SK-N-SH (cell line): ENCODE data around the gene AJUBA. TPM values are rescaled to one million over a fixed set of nuclear protein-coding genes. Genes with fewer than 3 reads are reported as not detected.

Experiments
- CTCF ChIA-PET: fragments of 300-600, 350-600 bp; formaldehyde crosslinking; extraction: SDS; loops from one replicate; lab custom pipeline; 2021; lab: Yijun Ruan, JAX
- POLR2A ChIA-PET: fragments of 350-600 bp; sonication (Branson Sonifier 250); formaldehyde crosslinking; extraction: SDS; loops from one replicate; lab custom pipeline; 2020; ENCODE audit warnings: antibody characterized with exemption, inconsistent platforms; lab: Yijun Ruan, JAX
- DNase-seq: peaks from one replicate; pipeline ENCODE4 v3.0.0; 2012
- H2AFZ ChIP-seq: fragments of 200-600 bp; sonication (generic); 2 replicates; pipeline ENCODE4 v1.8.1; 2016; ENCODE audit warnings: antibody characterized with exemption, mild to moderate bottlenecking, low read depth
- H3F3A ChIP-seq: fragments of 200-600 bp; sonication (generic); replicated peaks from 2 replicates; pipeline ENCODE3; 2016; ENCODE audit warnings: antibody characterized with exemption, mild to moderate bottlenecking; ENCODE audit not compliant: insufficient read depth
- H3K27ac ChIP-seq, 2 experiments: fragments of 200-500 bp in 1 of 2; fragments of 200-600 bp in 1 of 2; sonication (Bioruptor generic) in 1 of 2; sonication (generic), shearing (Covaris generic) in 1 of 2; 2 replicates each; pipeline versions ENCODE4 v1.5.1 to v1.6.1; 2014 to 2016; ENCODE audit warnings: low read depth in 2 of 2, inconsistent platforms in 1 of 2, low read length in 1 of 2, mild to moderate bottlenecking in 1 of 2, mixed read lengths in 1 of 2
- H3K27me3 ChIP-seq: fragments of 200-600 bp; sonication (generic), shearing (Covaris generic); 2 replicates; pipeline ENCODE4 v1.6.1; 2016; ENCODE audit warnings: mixed run types; ENCODE audit not compliant: insufficient read depth
- H3K36me3 ChIP-seq, 2 experiments: fragments of 200-500 bp in 1 of 2; fragments of 200-600 bp in 1 of 2; sonication (Bioruptor generic) in 1 of 2; sonication (generic) in 1 of 2; replicated peaks in 1 of 2; 2 replicates each; pipeline versions ENCODE3 to v1.5.1; 2014 to 2016; ENCODE audit warnings: low read length in 1 of 2, mild to moderate bottlenecking in 1 of 2; ENCODE audit not compliant: insufficient read depth in 2 of 2, control insufficient read depth in 1 of 2
- H3K4me1 ChIP-seq, 2 experiments: fragments of 200-500 bp in 1 of 2; fragments of 200-600 bp in 1 of 2; sonication (Bioruptor generic) in 1 of 2; sonication (generic), shearing (Covaris generic) in 1 of 2; 2 replicates each; pipeline versions ENCODE4 v1.5.1 to v1.6.1; 2014 to 2016; ENCODE audit warnings: low read depth in 1 of 2, low read length in 1 of 2, mixed run types in 1 of 2; ENCODE audit not compliant: insufficient read depth in 2 of 2, control insufficient read depth in 1 of 2
- H3K4me2 ChIP-seq: fragments of 200-600 bp; sonication (generic), shearing (Covaris generic); 2 replicates; pipeline ENCODE4 v1.6.1; 2017; ENCODE audit warnings: mixed run types
- H3K4me3 ChIP-seq, 2 experiments: fragments of 200-500 bp in 1 of 2; fragments of 200-600 bp in 1 of 2; sonication (Bioruptor generic) in 1 of 2; sonication (generic), shearing (Covaris generic) in 1 of 2; 2 replicates each; pipeline versions ENCODE4 v1.5.1 to v1.8.1; 2014 to 2016; ENCODE audit warnings: low read depth in 2 of 2, inconsistent platforms in 1 of 2, low read length in 1 of 2, mild to moderate bottlenecking in 1 of 2, mixed read lengths in 1 of 2, moderate library complexity in 1 of 2
- H3K79me2 ChIP-seq: fragments of 200-600 bp; sonication (generic); 2 replicates; pipeline ENCODE4 v1.8.1; 2017; ENCODE audit warnings: mild to moderate bottlenecking; ENCODE audit not compliant: insufficient read depth
- H3K9ac ChIP-seq: fragments of 200-600 bp; sonication (generic); 2 replicates; pipeline ENCODE4 v1.6.1; 2017; ENCODE audit warnings: mixed run types
- H3K9me2 ChIP-seq: fragments of 200-600 bp; sonication (generic); 2 replicates; pipeline ENCODE4 v1.6.1; 2017; ENCODE audit warnings: mixed run types
- H3K9me3 ChIP-seq: fragments of 200-600 bp; sonication (generic); 2 replicates; pipeline ENCODE4 v1.6.1; 2017; ENCODE audit warnings: mixed run types, mild to moderate bottlenecking, moderate library complexity
- H4K20me1 ChIP-seq: fragments of 200-600 bp; sonication (generic); 2 replicates; pipeline ENCODE4 v1.6.1; 2017; ENCODE audit warnings: mild to moderate bottlenecking, mixed run types; ENCODE audit not compliant: insufficient read depth
- CTCF ChIP-seq: fragments of 200-600 bp; sonication (generic); IDR thresholded peaks from 2 replicates; pipeline ENCODE4 v1.6.1; 2017; ENCODE audit warnings: antibody characterized with exemption, mild to moderate bottlenecking, moderate library complexity
- EP300 ChIP-seq, 2 experiments: IDR thresholded peaks; 2 replicates each; pipeline versions ENCODE4 v1.4.0 to v1.6.1; 2012; ENCODE audit warnings: borderline replicate concordance in 1 of 2, low read depth in 1 of 2, low read length in 1 of 2
- EZH2phosphoT487 ChIP-seq: fragments of 200-600 bp; sonication (generic); IDR thresholded peaks from 2 replicates; pipeline ENCODE4 v1.6.1; 2017; ENCODE audit warnings: low read depth, mixed run types, mild to moderate bottlenecking, antibody characterized with exemption, moderate library complexity, borderline replicate concordance
- FOSL2 ChIP-seq: IDR thresholded peaks from 2 replicates; pipeline ENCODE4 v1.4.0; 2012; ENCODE audit warnings: low read depth, mild to moderate bottlenecking, moderate library complexity, borderline replicate concordance
- GATA2 ChIP-seq: sonication (generic); formaldehyde crosslinking; IDR thresholded peaks from 2 replicates; pipeline ENCODE4 v1.5.0; 2020; ENCODE audit warnings: mild to moderate bottlenecking, missing genetic modification reagents
- IRF3 ChIP-seq: fragments of 150-350 bp; IDR thresholded peaks from 2 replicates; pipeline ENCODE4 v1.6.1; 2016; ENCODE audit warnings: mild to moderate bottlenecking, low read depth, low read length
- MEF2A ChIP-seq: IDR thresholded peaks from 2 replicates; pipeline ENCODE4 v1.4.0; 2012; ENCODE audit warnings: low read depth, borderline replicate concordance
- RCOR1 ChIP-seq: fragments of 150-350 bp; IDR thresholded peaks from 2 replicates; pipeline ENCODE4 v1.6.1; 2017; ENCODE audit warnings: antibody characterized with exemption, low read length
- REST ChIP-seq: IDR thresholded peaks from 2 replicates; pipeline ENCODE4 v1.6.1; 2012; ENCODE audit warnings: mild to moderate bottlenecking, low read depth, low read length, moderate library complexity
- TAF1 ChIP-seq: IDR thresholded peaks from 2 replicates; pipeline ENCODE4 v1.6.1; 2012; ENCODE audit warnings: low read depth, mild to moderate bottlenecking, low read length, moderate library complexity, borderline replicate concordance
- USF2 ChIP-seq: fragments of 150-350 bp; IDR thresholded peaks from 2 replicates; pipeline ENCODE4 v1.6.1; 2017; ENCODE audit warnings: antibody characterized with exemption, low read length, low read depth, borderline replicate concordance
- YY1 ChIP-seq: IDR thresholded peaks from 2 replicates; pipeline ENCODE4 v1.4.0; 2012; ENCODE audit warnings: low read depth, mild to moderate bottlenecking
- ZBTB33 ChIP-seq: IDR thresholded peaks from 2 replicates; pipeline ENCODE4 v1.4.0; 2012; ENCODE audit warnings: low read depth, borderline replicate concordance
- WGBS: methylation state at CpG from one replicate; pipeline ENCODE4 v1.1.6; 2017; ENCODE audit warnings: low lambda C conversion rate; 5-methylcytosine and 5-hydroxymethylcytosine counted together
- polyA plus RNA-seq, 3 experiments: library from polyadenylated mRNA; depleted of rRNA; stranded (reverse); fragments of >200 nt; gene quantifications; 2 replicates each; pipeline ENCODE4 v1.2.3, GENCODE V29; 2012

Gene AJUBA
- polyA plus RNA-seq, 1 of the 3 experiments (the other 2 are of a cell fraction), result 24.4 TPM

GRCh38 chr14:22978487-22978837 lies 3.9 kb downstream of the AJUBA start:
- Histone ChIP-seq H2AFZ (no peak overlapping the region), H3K36me3 (peaks cover 11 to 21% of the 10 kb centered on the region in 2 experiments), H3K27me3 (no peaks in the 10 kb centered on the region), H3K79me2 (peaks cover 50% of the 10 kb centered on the region), H3K9me3 (no peaks in the 10 kb centered on the region), H3K9ac (peak overlapping the region; percentile 70)
- no peak for DNase-seq
- CTCF ChIA-PET, result interaction anchor here (0.6 to 34.9 kb wide), 7 partner anchors 7 to 144 kb away, joined by 3 to 1566 read pairs (median 11); partner anchors contain the start of genes AJUBA, CDH24, PRMT5 and PSMB11
- 48% methylated on average over 3 of the region's 3 CpGs for WGBS
- POLR2A ChIA-PET, result interaction anchor here (1.6 kb wide), 1 partner anchor 93 kb away, joined by 5 read pairs; no protein-coding TSS in a partner anchor
- TF ChIP-seq EZH2phosphoT487 (no peak), TAF1 (no peak), YY1 (no peak), RCOR1 (no peak), FOSL2 (no peak)
- TF ChIP-seq, all 33 proteins: peak for 0
- H4K20me1 ChIP-seq, result no peaks in the 10 kb centered on the region
- H3K9me2 ChIP-seq, result no peaks in the 10 kb centered on the region
- peak overlapping the region; percentile 89 to 92 for H3K27ac ChIP-seq
- H3K4me1 ChIP-seq, result peaks cover 41 to 49% of the 10 kb centered on the region in 2 experiments
- peak overlapping the region; percentile 94 for H3K4me2 ChIP-seq
- H3F3A ChIP-seq, result peaks cover 36% of the 10 kb centered on the region
- peak overlapping the region in 1 of 2 experiments; percentile 82; a peak in 1 of 4 replicates for H3K4me3 ChIP-seq

GRCh38 chr14:22977684-22978486 lies 4.5 kb downstream of the AJUBA start:
- Histone ChIP-seq H3F3A (peaks cover 36% of the 10 kb centered on the region), H4K20me1 (no peaks in the 10 kb centered on the region), H3K27ac (peak overlapping the region; percentile 89 to 92), H3K4me2 (peak overlapping the region; percentile 94), H3K4me1 (peaks cover 41 to 46% of the 10 kb centered on the region in 2 experiments), H3K9ac (peak overlapping the region; percentile 70), H3K9me2 (no peaks in the 10 kb centered on the region), H3K27me3 (no peaks in the 10 kb centered on the region), H3K9me3 (no peaks in the 10 kb centered on the region), H3K4me3 (peak overlapping the region in 1 of 2 experiments; percentile 82; a peak in 2 of 4 replicates), H3K36me3 (peaks cover 16 to 27% of the 10 kb centered on the region in 2 experiments), H2AFZ (no peak overlapping the region), H3K79me2 (peaks cover 49% of the 10 kb centered on the region)
- DNase-seq, result peak; percentile 47
- ChIA-PET POLR2A (interaction anchor here (1.1 to 1.6 kb wide), 3 partner anchors 48 to 93 kb away, joined by 3 to 5 read pairs (median 5); partner anchors contain the start of gene PRMT5), CTCF (interaction anchor here (0.6 to 34.9 kb wide), 10 partner anchors 8 to 143 kb away, joined by 3 to 1566 read pairs (median 6); partner anchors contain the start of genes AJUBA, CDH24, HAUS4 and PRMT5)
- 7% methylated on average over 8 of the region's 8 CpGs for WGBS
- no peak for TF ChIP-seq CTCF
- no peak for TF ChIP-seq USF2
- no peak for TF ChIP-seq GATA2
- TF ChIP-seq ZBTB33, result 0 out of 2 replicates have a peak, but pooled peaks have one; percentile 22
- peak in 1 of 2 experiments; percentile 82; a peak in 1 of 4 replicates for TF ChIP-seq EP300 (IDR thresholded peaks at IDR 0.05; ENCODE audit: borderline replicate concordance in 1 of 2, low read depth in 1 of 2, low read length in 1 of 2)
- no peak for TF ChIP-seq MEF2A
- no peak for TF ChIP-seq IRF3
- TF ChIP-seq EZH2phosphoT487, result no peak
- TF ChIP-seq REST, result no peak
